ENCODE results near the gene CAMK2N2.

- TF ChIP-seq CTCF (IDR thresholded peaks at IDR 0.05; ENCODE audit: insufficient read depth, low read length) (no peak), GABPA (IDR thresholded peaks at IDR 0.05; ENCODE audit: low read depth) (no peak), REST (IDR thresholded peaks at IDR 0.05; ENCODE audit: insufficient replicate concordance, low read depth) (no peak), POLR2AphosphoS5 (IDR thresholded peaks at IDR 0.05; ENCODE audit: low read depth) (no peak), SPI1 (IDR thresholded peaks at IDR 0.05; ENCODE audit: borderline replicate concordance, low read depth) (no peak)
These were observed 30.5 kb downstream of the CAMK2N2 start for GRCh38 chr3:184230603-184231528.

All from HL-60 (cell line).